ENCODE data around the gene HOXB9. TPM values are rescaled to one million over a fixed set of nuclear protein-coding genes. Genes with fewer than 3 reads are reported as not detected.

HOXB9 gene
- total and polyA plus RNA-seq, 10 of the 15 experiments (the other 5 are each of a cell fraction or from before 2014, with no cell fraction given) = 0.01 to 0.49 (median 0.09) TPM; not detected in 5

GRCh38 chr17:48603959-48604769 is 22.0 kb downstream of the HOXB9 start (continued):
- TF ChIP-seq, protein P1, sequence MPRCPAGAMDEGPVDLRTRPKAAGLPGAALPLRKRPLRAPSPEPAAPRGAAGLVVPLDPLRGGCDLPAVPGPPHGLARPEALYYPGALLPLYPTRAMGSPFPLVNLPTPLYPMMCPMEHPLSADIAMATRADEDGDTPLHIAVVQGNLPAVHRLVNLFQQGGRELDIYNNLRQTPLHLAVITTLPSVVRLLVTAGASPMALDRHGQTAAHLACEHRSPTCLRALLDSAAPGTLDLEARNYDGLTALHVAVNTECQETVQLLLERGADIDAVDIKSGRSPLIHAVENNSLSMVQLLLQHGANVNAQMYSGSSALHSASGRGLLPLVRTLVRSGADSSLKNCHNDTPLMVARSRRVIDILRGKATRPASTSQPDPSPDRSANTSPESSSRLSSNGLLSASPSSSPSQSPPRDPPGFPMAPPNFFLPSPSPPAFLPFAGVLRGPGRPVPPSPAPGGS (IDR thresholded peaks at IDR 0.05; ENCODE audit: borderline replicate concordance, insufficient read depth, low read depth, low read length, poor library complexity, severe bottlenecking) = no peak

GRCh38 chr17:48601539-48602425 is 24.4 kb downstream of the HOXB9 start:
- intact Hi-C loops (cut with micrococcal nuclease; ENCODE audit: unreplicated experiment) = no loop called here
- no peak overlapping the region for H3K27ac ChIP-seq (ENCODE audit: control insufficient read depth, insufficient read depth)
- no peak overlapping the region for H3K4me2 ChIP-seq (ENCODE audit: control insufficient read depth, insufficient read depth)
- no peak overlapping the region for H3K4me3 ChIP-seq
- H3K36me3 ChIP-seq (ENCODE audit: control insufficient read depth in 2 of 2, insufficient read depth in 2 of 2, low read length in 1 of 2) = no peaks in the 10 kb centered on the region
- SMC1A ChIA-PET (ENCODE audit: uncharacterized antibody, unreplicated experiment) = interaction anchor here (0.9 to 2.3 kb wide), 5 partner anchors 9 to 344 kb away, joined by 3 to 8 read pairs (median 5); partner anchors contain the start of gene HOXB8
- WGBS (ENCODE audit: insufficient coverage, insufficient replicate concordance, low lambda C conversion rate, missing lambda C conversion rate) = 28% methylated on average over 35 of the region's 35 CpGs
- CTCF ChIA-PET = interaction anchor here (0.6 to 1.9 kb wide), 12 partner anchors 8 to 583 kb away, joined by 3 to 7 read pairs (median 4); partner anchors contain the start of gene HOXB7
- POLR2A ChIA-PET = interaction anchor here (0.6 to 1.7 kb wide), 5 partner anchors 8 to 488 kb away, joined by 3 to 11 read pairs (median 7); partner anchors contain the start of gene HOXB5
- BruUV-seq (replicated peaks) = no TSS peak
- peaks cover 6% of the 10 kb centered on the region; the same call in 1 of the 2 replicates for H3K4me1 ChIP-seq (ENCODE audit: control insufficient read depth, insufficient read depth, low read length)
- H4K20me1 ChIP-seq (ENCODE audit: control insufficient read depth, insufficient read depth) = no peaks in the 10 kb centered on the region
- ATAC-seq = no peak
- peaks cover 16 to 38% of the 10 kb centered on the region in 2 experiments for H3K27me3 ChIP-seq (replicated peaks in 1 of 2; ENCODE audit: control insufficient read depth in 2 of 2, insufficient read depth in 2 of 2, low read length in 1 of 2)
- RAD21 ChIA-PET (ENCODE audit: unreplicated experiment) = interaction anchor here (0.6 to 2.1 kb wide), 10 partner anchors 9 to 576 kb away, joined by 3 to 8 read pairs (median 3); partner anchors contain the start of genes HOXB5 and HOXB9
- H2AFZ ChIP-seq (ENCODE audit: control insufficient read depth, low read depth, low read length) = no peak overlapping the region
- no peak for DNase-seq (ENCODE audit: low read depth, low spot score)
- no peak overlapping the region for H3K9ac ChIP-seq (ENCODE audit: control insufficient read depth, insufficient read depth, low read length)
- no peaks in the 10 kb centered on the region for H3K79me2 ChIP-seq (ENCODE audit: control insufficient read depth, insufficient read depth, low read length)
- in situ Hi-C loops (cut with MboI) = no loop called here
- FAIRE-seq = no peak
- no peaks in the 10 kb centered on the region for H3K9me3 ChIP-seq (replicated peaks; ENCODE audit: control insufficient read depth, insufficient read depth, low read length)
- TF ChIP-seq BHLHE40 (IDR thresholded peaks at IDR 0.05; ENCODE audit: borderline replicate concordance in 1 of 2, low read depth in 2 of 2, low read length in 1 of 2) (no peak), RAD21 (IDR thresholded peaks at IDR 0.05; ENCODE audit: insufficient read depth, low read depth, low read length) (no peak), MTA3 (IDR thresholded peaks at IDR 0.05; ENCODE audit: borderline replicate concordance, low read length) (no peak), NR2C1 (IDR thresholded peaks at IDR 0.05) (no peak), NBN (IDR thresholded peaks at IDR 0.05) (no peak), CEBPZ (IDR thresholded peaks at IDR 0.05; ENCODE audit: low read depth, low read length) (no peak)
- TF ChIP-seq, protein P2, sequence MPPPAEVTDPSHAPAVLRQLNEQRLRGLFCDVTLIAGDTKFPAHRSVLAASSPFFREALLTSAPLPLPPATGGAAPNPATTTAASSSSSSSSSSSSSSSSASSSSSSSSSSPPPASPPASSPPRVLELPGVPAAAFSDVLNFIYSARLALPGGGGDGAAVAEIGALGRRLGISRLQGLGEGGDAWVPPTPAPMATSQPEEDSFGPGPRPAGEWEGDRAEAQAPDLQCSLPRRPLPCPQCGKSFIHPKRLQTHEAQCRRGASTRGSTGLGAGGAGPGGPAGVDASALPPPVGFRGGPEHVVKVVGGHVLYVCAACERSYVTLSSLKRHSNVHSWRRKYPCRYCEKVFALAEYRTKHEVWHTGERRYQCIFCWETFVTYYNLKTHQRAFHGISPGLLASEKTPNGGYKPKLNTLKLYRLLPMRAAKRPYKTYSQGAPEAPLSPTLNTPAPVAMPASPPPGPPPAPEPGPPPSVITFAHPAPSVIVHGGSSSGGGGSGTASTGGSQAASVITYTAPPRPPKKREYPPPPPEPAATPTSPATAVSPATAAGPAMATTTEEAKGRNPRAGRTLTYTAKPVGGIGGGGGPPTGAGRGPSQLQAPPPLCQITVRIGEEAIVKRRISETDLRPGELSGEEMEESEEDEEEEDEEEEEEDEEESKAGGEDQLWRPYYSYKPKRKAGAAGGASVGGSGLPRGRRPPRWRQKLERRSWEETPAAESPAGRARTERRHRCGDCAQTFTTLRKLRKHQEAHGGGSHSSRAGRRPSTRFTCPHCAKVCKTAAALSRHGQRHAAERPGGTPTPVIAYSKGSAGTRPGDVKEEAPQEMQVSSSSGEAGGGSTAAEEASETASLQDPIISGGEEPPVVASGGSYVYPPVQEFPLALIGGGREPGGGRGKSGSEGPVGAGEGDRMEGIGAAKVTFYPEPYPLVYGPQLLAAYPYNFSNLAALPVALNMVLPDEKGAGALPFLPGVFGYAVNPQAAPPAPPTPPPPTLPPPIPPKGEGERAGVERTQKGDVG (CRISPR knock-in tag; IDR thresholded peaks at IDR 0.05) = no peak
